ENCODE data around the gene CACNA1H. TPM values are rescaled to one million over a fixed set of nuclear protein-coding genes. Genes with fewer than 3 reads are reported as not detected.

CACNA1H gene
- total RNA-seq, 1 experiment from 2014 or later: 0.59 TPM

DNA sequence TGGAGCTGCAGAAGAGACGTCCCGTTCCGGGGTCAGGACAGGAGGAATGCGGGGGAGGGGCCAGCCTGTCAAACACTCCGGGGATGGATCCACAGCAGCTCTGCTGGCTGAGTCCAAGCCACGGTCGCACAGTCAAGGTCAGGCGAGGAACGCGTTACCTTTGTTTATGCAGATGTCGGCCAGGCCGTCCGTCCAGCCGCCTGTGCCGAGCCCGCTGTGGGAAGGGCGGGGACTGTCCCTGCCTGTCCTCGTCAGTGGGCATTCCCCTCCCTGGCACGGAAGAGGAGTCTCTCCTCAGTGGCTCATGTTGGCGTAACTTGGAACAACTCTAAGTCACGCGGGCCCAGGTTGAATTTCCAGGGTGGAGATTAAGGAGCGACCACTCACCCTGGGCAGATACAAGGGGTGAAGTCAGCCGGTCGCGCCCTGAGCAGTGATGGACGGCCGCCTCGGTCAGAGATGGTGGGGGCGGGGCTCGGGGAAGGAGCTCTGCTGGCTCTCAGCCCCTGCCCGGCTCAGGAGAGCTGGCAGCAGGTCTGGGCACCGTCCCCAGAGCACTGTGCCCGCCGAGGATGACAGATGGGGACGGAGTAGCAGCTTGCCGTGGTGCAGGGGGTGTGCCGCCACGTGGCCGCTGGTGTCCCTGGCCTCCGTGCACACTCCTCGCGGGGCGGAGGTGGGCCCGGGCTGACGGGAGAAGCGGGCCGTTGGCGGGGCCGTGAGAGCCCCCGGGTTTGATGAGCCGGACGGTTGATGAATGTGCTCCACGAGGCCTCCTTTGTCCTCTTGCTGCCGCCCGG is 7.3 kb downstream of the CACNA1H start:
- DNase-seq: no peak
- no peak overlapping the region for H3K4me3 ChIP-seq
- H3K27me3 ChIP-seq: no peaks in the 10 kb centered on the region
- H3K9me3 ChIP-seq: no peaks in the 10 kb centered on the region
- H3K36me3 ChIP-seq: no peaks in the 10 kb centered on the region

- Histone ChIP-seq H3K9me3 (no peaks in the 10 kb centered on the region), H3K36me3 (no peaks in the 10 kb centered on the region), H3K4me3 (no peak overlapping the region), H3K27me3 (no peaks in the 10 kb centered on the region)
- no peak for DNase-seq
Measured at GRCh38 chr16:1160773-1161348, 8.0 kb downstream of the CACNA1H start.

- Histone ChIP-seq H3K4me3 (no peak overlapping the region), H3K36me3 (no peaks in the 10 kb centered on the region), H3K27me3 (no peaks in the 10 kb centered on the region), H3K9me3 (no peaks in the 10 kb centered on the region)
- peak; percentile 24 for DNase-seq
Measured at GRCh38 chr16:1162701-1163566, 10.0 kb downstream of the CACNA1H start.

DNA sequence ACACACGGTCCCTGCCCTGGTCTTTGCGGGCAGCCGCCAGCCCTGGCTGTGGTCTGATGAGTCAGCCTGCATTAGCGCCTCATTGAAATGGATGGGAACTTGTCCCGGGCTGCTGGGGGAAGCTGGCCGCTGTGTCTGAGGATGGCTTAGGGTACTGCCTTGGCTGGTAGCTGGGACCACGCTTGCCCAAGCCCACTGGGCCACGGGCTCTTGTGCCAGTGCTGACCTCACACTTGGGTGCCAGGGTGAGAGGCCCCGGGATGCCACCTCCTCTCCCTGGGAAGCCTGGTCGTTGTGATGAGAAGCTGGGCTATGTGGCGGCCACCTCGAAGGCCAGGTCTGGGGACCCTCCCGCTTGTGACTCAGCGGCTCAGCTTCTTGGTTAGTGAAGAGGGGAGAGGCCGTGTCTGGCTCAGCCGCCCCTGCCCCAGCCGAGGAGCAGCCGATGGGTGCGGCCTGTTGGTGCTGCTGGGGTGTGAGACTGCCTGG is 10.7 kb downstream of the CACNA1H start:
- peak; percentile 79 for DNase-seq
- no peaks in the 10 kb centered on the region for H3K27me3 ChIP-seq
- no peak overlapping the region for H3K4me3 ChIP-seq
- H3K9me3 ChIP-seq: no peaks in the 10 kb centered on the region
- H3K36me3 ChIP-seq: no peaks in the 10 kb centered on the region

DNA sequence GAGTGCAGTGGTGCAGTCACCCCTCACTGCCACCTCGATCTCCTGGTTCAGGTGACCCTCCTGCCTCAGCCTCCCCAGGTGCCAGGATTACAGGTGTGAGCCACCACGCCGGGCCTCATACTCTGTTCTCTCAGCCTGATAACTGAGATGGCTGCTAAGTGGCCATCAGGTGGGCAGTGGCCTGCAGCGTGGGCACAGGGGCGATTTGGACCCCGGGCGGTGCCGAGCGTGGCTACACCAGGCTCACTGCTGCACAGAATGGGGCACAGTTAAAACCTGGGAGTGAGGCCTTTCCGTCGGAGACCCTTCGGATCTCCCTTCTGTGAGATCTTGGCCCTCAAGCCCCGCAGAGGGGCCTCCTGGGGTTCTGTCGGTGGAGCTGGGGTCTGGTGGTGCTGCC is 11.5 kb downstream of the CACNA1H start:
- H3K4me3 ChIP-seq: no peak overlapping the region
- no peaks in the 10 kb centered on the region for H3K27me3 ChIP-seq
- no peak for DNase-seq
- H3K9me3 ChIP-seq: no peaks in the 10 kb centered on the region
- H3K36me3 ChIP-seq: no peaks in the 10 kb centered on the region

- DNase-seq: no peak
- no peak overlapping the region for H3K4me3 ChIP-seq
- no peaks in the 10 kb centered on the region for H3K9me3 ChIP-seq
- no peaks in the 10 kb centered on the region for H3K27me3 ChIP-seq
- no peaks in the 10 kb centered on the region for H3K36me3 ChIP-seq
Measured at GRCh38 chr16:1164975-1165374, 12.1 kb downstream of the CACNA1H start.

DNA sequence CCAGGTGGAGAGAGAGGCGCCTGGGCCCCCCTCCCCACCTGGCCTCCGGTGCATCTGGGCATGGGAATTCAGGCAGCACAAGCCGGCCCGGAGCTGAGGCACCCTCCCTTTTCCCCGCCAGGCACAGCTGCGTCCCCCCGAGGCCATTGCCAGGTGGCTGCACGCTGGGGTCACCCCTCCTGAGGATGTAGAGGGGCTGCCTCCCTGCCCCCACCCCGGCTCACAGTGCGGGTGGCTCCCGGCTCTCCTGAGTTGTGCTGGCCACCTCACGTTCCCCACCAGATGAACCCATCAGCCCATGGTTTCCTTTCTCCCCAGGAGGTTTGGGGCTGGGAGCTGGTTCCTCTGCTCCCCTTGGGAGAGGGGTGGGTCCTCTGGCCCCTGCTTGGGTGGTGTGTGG is 12.6 kb downstream of the CACNA1H start:
- Histone ChIP-seq H3K27me3 (no peaks in the 10 kb centered on the region), H3K4me3 (no peak overlapping the region), H3K36me3 (no peaks in the 10 kb centered on the region), H3K9me3 (no peaks in the 10 kb centered on the region)
- no peak for DNase-seq

GRCh38 chr16:1167276-1168107 is 14.6 kb downstream of the CACNA1H start:
- no peaks in the 10 kb centered on the region for H3K27me3 ChIP-seq
- no peak for DNase-seq

DNA sequence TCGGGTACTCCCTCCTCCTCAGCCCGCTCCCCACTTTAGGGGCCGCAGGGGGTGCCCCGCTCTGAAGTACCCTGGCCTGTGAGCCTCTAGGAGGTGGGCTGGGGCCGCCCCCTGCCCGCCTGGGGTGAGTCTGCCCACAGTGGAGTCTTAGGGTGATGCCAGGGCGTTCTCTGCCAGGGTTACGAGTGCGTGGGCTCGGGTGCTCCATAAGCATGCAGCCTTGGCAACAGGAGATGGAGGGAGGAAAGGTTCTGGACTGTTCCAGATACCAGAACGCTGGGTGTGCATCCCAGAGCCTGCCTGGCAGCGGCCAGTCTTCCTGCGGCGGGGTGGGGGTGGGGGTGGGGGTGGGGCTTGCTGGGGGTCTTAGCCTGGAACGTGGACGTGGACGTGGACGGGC is 15.9 kb downstream of the CACNA1H start:
- no peak for DNase-seq
- no peaks in the 10 kb centered on the region for H3K36me3 ChIP-seq
- H3K9me3 ChIP-seq: no peaks in the 10 kb centered on the region
- H3K4me3 ChIP-seq: no peak overlapping the region
- no peaks in the 10 kb centered on the region for H3K27me3 ChIP-seq

More at GRCh38 chr16:1167276-1168107, 14.6 kb downstream of the CACNA1H start:
- Histone ChIP-seq H3K4me3 (no peak overlapping the region), H3K9me3 (no peaks in the 10 kb centered on the region), H3K36me3 (no peaks in the 10 kb centered on the region)

DNA sequence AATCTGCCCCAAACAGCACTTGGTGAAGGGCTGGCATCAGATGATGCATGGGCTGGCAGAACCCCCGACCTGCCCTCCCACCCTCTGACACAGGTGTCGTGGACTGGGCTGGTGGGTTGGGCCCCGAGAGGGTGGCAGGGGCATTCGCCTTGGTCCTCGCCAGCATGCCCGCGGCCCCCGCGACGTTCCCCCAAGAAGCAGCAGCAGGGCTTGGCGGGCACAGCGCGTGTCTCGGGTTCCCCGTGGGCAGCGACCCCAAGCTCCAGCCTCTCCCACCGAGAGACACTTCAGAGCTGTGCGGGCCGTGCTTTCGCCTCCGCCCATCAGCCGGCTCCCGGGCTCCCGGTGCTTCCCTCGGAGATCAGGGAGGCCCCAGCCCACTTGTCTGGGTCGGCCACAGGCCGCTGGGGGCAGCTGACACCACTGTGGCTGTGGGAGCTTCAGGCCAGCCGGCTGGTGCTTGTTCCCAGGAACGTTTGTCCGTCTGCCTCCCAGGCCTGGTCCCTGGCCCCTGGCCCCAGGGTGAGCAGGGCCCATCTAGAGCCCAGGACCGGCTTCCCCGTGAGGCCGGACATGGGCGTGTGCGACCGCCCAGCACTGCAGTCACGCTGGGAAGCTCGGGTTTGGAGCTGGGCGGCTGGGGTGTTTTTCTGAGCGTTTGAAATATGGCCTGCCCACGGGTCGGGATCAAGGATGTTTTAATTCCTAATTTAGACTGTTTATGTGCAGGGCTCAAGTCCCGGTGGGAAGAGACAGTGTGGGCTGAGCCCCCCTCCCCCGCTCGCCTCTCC is 16.6 kb downstream of the CACNA1H start:
- Histone ChIP-seq H3K9me3 (no peaks in the 10 kb centered on the region), H3K27me3 (no peaks in the 10 kb centered on the region), H3K36me3 (no peaks in the 10 kb centered on the region), H3K4me3 (no peak overlapping the region)
- DNase-seq: no peak

GRCh38 chr16:1170076-1170418 is 17.1 kb downstream of the CACNA1H start:
- DNase-seq: no peak
- Histone ChIP-seq H3K4me3 (no peak overlapping the region), H3K9me3 (no peaks in the 10 kb centered on the region), H3K27me3 (no peaks in the 10 kb centered on the region), H3K36me3 (no peaks in the 10 kb centered on the region)

DNA sequence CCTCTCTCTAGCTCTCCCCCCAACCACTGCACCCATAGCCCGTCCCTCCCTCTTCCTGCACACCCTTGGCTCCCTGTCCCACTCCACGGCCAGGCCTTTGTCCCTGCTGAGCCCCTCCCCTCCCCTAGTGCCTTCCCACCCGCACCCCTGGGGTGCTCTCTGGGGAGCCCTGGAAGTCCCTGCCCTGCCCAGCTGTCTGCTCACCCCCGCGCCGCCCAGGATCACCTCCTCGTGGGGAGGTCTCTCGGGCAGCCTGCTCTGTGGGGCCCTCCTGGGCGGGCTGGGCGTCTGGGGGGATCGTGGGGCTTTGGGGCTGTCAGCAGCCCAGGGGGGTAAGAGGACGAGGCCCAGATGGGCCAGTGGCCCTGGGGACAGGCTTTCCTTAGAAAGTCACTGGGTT is 18.1 kb downstream of the CACNA1H start:
- DNase-seq: no peak
- Histone ChIP-seq H3K27me3 (no peaks in the 10 kb centered on the region), H3K36me3 (no peaks in the 10 kb centered on the region), H3K4me3 (no peak overlapping the region), H3K9me3 (no peaks in the 10 kb centered on the region)

- no peaks in the 10 kb centered on the region for H3K27me3 ChIP-seq
- DNase-seq: no peak
- H3K36me3 ChIP-seq: no peaks in the 10 kb centered on the region
- no peaks in the 10 kb centered on the region for H3K9me3 ChIP-seq
- no peak overlapping the region for H3K4me3 ChIP-seq
Measured at GRCh38 chr16:1171854-1172428, 19.0 kb downstream of the CACNA1H start.

DNA sequence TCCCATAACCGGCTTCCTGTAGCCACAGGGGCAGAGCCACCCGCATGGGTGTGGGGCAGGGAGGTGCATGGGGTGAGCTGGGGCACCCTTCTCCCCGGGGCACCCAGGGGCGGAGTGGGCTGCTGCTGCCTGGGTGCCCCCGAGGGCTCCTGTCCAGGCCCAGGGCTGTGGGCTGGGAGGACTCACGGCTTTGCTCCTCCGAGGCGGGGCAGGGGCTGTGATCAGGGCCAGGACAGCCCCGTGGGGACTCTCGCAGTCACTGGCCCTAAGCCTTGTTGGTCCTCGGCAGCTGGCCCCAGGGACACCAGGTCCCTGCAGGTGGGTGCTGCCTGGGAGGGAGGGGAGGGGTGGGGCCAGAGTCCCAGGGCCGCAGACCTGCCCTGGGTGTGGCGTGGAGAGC is 19.7 kb downstream of the CACNA1H start:
- DNase-seq: no peak
- H3K9me3 ChIP-seq: no peaks in the 10 kb centered on the region
- no peaks in the 10 kb centered on the region for H3K27me3 ChIP-seq
- H3K4me3 ChIP-seq: no peak overlapping the region
- no peaks in the 10 kb centered on the region for H3K36me3 ChIP-seq

- DNase-seq: no peak
- H3K27me3 ChIP-seq: no peaks in the 10 kb centered on the region
- no peaks in the 10 kb centered on the region for H3K9me3 ChIP-seq
- H3K36me3 ChIP-seq: no peaks in the 10 kb centered on the region
- H3K4me3 ChIP-seq: no peak overlapping the region
Measured at GRCh38 chr16:1173788-1174451, 21.0 kb downstream of the CACNA1H start.
